Neural cell (in vitro differentiated cells): ENCODE measurements around the gene NKPD1. TPM values are rescaled to one million over a fixed set of nuclear protein-coding genes. Genes with fewer than 3 reads are reported as not detected.

Experiments
- H2AFZ ChIP-seq: fragments of 200-600, 300-800 bp; sonication (generic), shearing (Covaris generic); 2 replicates; pipeline ENCODE4 v1.6.0; 2014; ENCODE audit warnings: low read depth, mild to moderate bottlenecking, antibody characterized with exemption, low read length, moderate library complexity
- H3F3A ChIP-seq: fragments of 200-600 bp; shearing (Covaris generic); 2 replicates; pipeline ENCODE4 v1.6.1; 2016; ENCODE audit warnings: mild to moderate bottlenecking, moderate library complexity, mixed read lengths, antibody characterized with exemption, low read length; ENCODE audit not compliant: insufficient read depth, poor library complexity, severe bottlenecking
- H3K27ac ChIP-seq: fragments of 200-600, 300-800 bp; sonication (generic), shearing (Covaris generic); 2 replicates; pipeline ENCODE4 v1.5.1; 2014; ENCODE audit warnings: mild to moderate bottlenecking, low read length, moderate library complexity
- H3K27me3 ChIP-seq: fragments of 300-800, 200-600 bp; sonication (generic), shearing (Covaris generic); 2 replicates; pipeline ENCODE4 v1.6.0; 2014; ENCODE audit warnings: mild to moderate bottlenecking, low read depth, low read length, moderate library complexity; ENCODE audit not compliant: insufficient read depth
- H3K36me3 ChIP-seq: fragments of 300-800, 200-600 bp; sonication (generic), shearing (Covaris generic); 2 replicates; pipeline ENCODE4 v1.5.1; 2014; ENCODE audit warnings: mild to moderate bottlenecking, antibody characterized with exemption, low read length, moderate library complexity; ENCODE audit not compliant: insufficient read depth
- H3K4me2 ChIP-seq: fragments of 300-800, 200-600 bp; sonication (generic), shearing (Covaris generic); 2 replicates; pipeline ENCODE4 v1.6.0; 2014; ENCODE audit warnings: mild to moderate bottlenecking, low read length
- H3K4me3 ChIP-seq: fragments of 300-800, 200-600 bp; sonication (generic), shearing (Covaris generic); 2 replicates; pipeline ENCODE4 v1.5.1; 2014; ENCODE audit warnings: mild to moderate bottlenecking, low read length, moderate library complexity
- H3K79me2 ChIP-seq: fragments of 200-600 bp; shearing (Covaris generic); replicated peaks from 2 replicates; pipeline ENCODE4 v1.6.0; 2014; ENCODE audit warnings: mild to moderate bottlenecking, low read length, moderate library complexity; ENCODE audit not compliant: insufficient read depth
- H3K9ac ChIP-seq: fragments of 300-800, 200-600 bp; sonication (generic), shearing (Covaris generic); 2 replicates; pipeline ENCODE4 v1.6.1; 2016; ENCODE audit warnings: mild to moderate bottlenecking, low read length, mixed read lengths
- H3K9me2 ChIP-seq: fragments of 200-600 bp; shearing (Covaris generic); 2 replicates; pipeline ENCODE4 v1.6.1; 2016; ENCODE audit warnings: mild to moderate bottlenecking, low read length, mixed read lengths; ENCODE audit not compliant: insufficient read depth
- H3K9me3 ChIP-seq: fragments of 200-600, 300-800 bp; sonication (generic), shearing (Covaris generic); 2 replicates; pipeline ENCODE4 v1.6.1; 2016; ENCODE audit warnings: mild to moderate bottlenecking, mixed run types, low read length, moderate library complexity, mixed read lengths
- H4K20me1 ChIP-seq: fragments of 200-600 bp; shearing (Covaris generic); 2 replicates; pipeline ENCODE4 v1.6.1; 2016; ENCODE audit warnings: mild to moderate bottlenecking, mixed run types; ENCODE audit not compliant: insufficient read depth
- EP300 ChIP-seq: fragments of 450-650 bp; conservative IDR thresholded peaks from 2 replicates; pipeline ENCODE4 v1.6.1; 2014; ENCODE audit warnings: antibody characterized with exemption, mild to moderate bottlenecking, moderate library complexity; ENCODE audit not compliant: poor library complexity, severe bottlenecking
- EZH2 ChIP-seq: fragments of 200-600, 300-800 bp; shearing (Covaris generic), sonication (generic); IDR thresholded peaks from 2 replicates; pipeline ENCODE4 v1.6.1; 2014; ENCODE audit warnings: antibody characterized with exemption, low read length, borderline replicate concordance, mild to moderate bottlenecking; ENCODE audit not compliant: insufficient read depth, poor library complexity, severe bottlenecking
- MXI1 ChIP-seq: fragments of 450-650 bp; conservative IDR thresholded peaks from 2 replicates; pipeline ENCODE4 v1.6.1; 2014; ENCODE audit warnings: antibody characterized with exemption, mild to moderate bottlenecking; ENCODE audit not compliant: poor library complexity, severe bottlenecking
- POLR2AphosphoS5 ChIP-seq: IDR thresholded peaks from 2 replicates; pipeline ENCODE4 v1.6.1; 2012
- RAD21 ChIP-seq: fragments of 450-650 bp; conservative IDR thresholded peaks from 2 replicates; pipeline ENCODE4 v1.6.1; 2014; ENCODE audit warnings: antibody characterized with exemption, mild to moderate bottlenecking, moderate library complexity
- SMC3 ChIP-seq: fragments of 450-650 bp; conservative IDR thresholded peaks from 2 replicates; pipeline ENCODE4 v1.6.1; 2014; ENCODE audit warnings: antibody characterized with exemption, mild to moderate bottlenecking, moderate library complexity; ENCODE audit not compliant: poor library complexity
- TAF1 ChIP-seq: IDR thresholded peaks from 2 replicates; pipeline ENCODE4 v1.6.1; 2012; ENCODE audit warnings: low read depth
- polyA plus RNA-seq: library from polyadenylated mRNA; depleted of rRNA; stranded (reverse); fragments of >200 nt; gene quantifications from 2 replicates; pipeline ENCODE4 v1.2.3, GENCODE V29; 2014
- TF ChIP-seq, protein P1 (sequence below): fragments of 450-650 bp; IDR thresholded peaks from 2 replicates; pipeline ENCODE4 v1.5.1; 2014; ENCODE audit warnings: antibody characterized with exemption, mild to moderate bottlenecking, moderate library complexity; ENCODE audit not compliant: poor library complexity, severe bottlenecking
- TF ChIP-seq, protein P2 (sequence below): IDR thresholded peaks from 2 replicates; pipeline ENCODE4 v1.6.1; 2012; ENCODE audit warnings: borderline replicate concordance

Gene NKPD1
- polyA plus RNA-seq, 1 donor from 2014 or later: 2.8 TPM

DNA sequence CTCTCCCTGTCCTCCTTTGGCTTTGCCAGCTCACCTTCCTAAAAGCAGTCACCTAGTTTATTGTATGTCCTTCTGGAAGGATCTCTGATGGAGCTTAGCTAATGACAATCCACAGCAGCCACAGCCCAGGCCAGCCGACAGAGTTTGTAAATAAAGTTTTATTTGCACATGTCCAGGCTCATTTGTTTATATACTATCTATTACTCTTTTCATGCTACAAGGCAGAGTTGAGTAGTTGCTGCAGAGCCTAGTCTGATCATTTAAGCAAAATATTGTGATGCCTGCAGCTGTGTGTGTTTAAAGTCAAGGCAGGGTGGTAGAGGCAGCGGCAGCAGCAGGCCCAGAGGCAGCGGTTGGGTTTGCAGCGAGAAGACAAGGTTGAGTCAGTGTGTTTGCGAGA is 32.6 kb downstream of the NKPD1 start:
- peaks cover 13% of the 10 kb centered on the region for H3K79me2 ChIP-seq
- no peak for TF ChIP-seq POLR2AphosphoS5
- TF ChIP-seq, protein P1, sequence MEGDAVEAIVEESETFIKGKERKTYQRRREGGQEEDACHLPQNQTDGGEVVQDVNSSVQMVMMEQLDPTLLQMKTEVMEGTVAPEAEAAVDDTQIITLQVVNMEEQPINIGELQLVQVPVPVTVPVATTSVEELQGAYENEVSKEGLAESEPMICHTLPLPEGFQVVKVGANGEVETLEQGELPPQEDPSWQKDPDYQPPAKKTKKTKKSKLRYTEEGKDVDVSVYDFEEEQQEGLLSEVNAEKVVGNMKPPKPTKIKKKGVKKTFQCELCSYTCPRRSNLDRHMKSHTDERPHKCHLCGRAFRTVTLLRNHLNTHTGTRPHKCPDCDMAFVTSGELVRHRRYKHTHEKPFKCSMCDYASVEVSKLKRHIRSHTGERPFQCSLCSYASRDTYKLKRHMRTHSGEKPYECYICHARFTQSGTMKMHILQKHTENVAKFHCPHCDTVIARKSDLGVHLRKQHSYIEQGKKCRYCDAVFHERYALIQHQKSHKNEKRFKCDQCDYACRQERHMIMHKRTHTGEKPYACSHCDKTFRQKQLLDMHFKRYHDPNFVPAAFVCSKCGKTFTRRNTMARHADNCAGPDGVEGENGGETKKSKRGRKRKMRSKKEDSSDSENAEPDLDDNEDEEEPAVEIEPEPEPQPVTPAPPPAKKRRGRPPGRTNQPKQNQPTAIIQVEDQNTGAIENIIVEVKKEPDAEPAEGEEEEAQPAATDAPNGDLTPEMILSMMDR: no peak
- no peak for TF ChIP-seq SMC3
- no peak for TF ChIP-seq EP300
- no peak for TF ChIP-seq EZH2
- TF ChIP-seq, protein P2, sequence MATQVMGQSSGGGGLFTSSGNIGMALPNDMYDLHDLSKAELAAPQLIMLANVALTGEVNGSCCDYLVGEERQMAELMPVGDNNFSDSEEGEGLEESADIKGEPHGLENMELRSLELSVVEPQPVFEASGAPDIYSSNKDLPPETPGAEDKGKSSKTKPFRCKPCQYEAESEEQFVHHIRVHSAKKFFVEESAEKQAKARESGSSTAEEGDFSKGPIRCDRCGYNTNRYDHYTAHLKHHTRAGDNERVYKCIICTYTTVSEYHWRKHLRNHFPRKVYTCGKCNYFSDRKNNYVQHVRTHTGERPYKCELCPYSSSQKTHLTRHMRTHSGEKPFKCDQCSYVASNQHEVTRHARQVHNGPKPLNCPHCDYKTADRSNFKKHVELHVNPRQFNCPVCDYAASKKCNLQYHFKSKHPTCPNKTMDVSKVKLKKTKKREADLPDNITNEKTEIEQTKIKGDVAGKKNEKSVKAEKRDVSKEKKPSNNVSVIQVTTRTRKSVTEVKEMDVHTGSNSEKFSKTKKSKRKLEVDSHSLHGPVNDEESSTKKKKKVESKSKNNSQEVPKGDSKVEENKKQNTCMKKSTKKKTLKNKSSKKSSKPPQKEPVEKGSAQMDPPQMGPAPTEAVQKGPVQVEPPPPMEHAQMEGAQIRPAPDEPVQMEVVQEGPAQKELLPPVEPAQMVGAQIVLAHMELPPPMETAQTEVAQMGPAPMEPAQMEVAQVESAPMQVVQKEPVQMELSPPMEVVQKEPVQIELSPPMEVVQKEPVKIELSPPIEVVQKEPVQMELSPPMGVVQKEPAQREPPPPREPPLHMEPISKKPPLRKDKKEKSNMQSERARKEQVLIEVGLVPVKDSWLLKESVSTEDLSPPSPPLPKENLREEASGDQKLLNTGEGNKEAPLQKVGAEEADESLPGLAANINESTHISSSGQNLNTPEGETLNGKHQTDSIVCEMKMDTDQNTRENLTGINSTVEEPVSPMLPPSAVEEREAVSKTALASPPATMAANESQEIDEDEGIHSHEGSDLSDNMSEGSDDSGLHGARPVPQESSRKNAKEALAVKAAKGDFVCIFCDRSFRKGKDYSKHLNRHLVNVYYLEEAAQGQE: no peak
- no peak for TF ChIP-seq RAD21
- no peak for TF ChIP-seq TAF1
- no peak for TF ChIP-seq MXI1
- no peak overlapping the region for H3K9ac ChIP-seq
- no peak overlapping the region for H2AFZ ChIP-seq
- no peaks in the 10 kb centered on the region for H3K9me3 ChIP-seq
- H3F3A ChIP-seq: no peaks in the 10 kb centered on the region
- H3K4me3 ChIP-seq: no peak overlapping the region
- no peaks in the 10 kb centered on the region for H3K36me3 ChIP-seq
- no peak overlapping the region for H3K4me2 ChIP-seq
- H3K27ac ChIP-seq: no peak overlapping the region
- H3K9me2 ChIP-seq: no peaks in the 10 kb centered on the region
- no peaks in the 10 kb centered on the region for H4K20me1 ChIP-seq
- H3K27me3 ChIP-seq: no peaks in the 10 kb centered on the region

DNA sequence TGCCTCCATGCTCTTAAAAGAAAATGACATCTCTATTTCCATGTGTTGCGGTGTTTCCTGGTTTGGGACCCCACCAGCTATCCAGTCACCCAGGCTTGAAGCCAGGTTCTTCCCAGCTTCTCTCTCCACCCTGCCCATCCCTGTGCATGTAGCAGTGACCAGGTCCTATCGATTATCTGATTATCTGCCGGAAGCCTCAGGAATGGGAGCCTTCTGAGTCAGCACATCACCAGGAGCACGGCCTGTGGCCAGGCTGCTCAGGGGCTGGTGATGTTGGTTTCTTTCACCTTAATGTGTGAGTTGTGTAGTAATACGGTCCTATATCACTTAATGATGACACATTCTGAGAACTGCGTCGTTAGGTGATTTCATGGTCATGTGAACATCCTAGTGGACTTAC is 34.1 kb downstream of the NKPD1 start:
- no peak overlapping the region for H3K9ac ChIP-seq
- no peaks in the 10 kb centered on the region for H3K9me2 ChIP-seq
- no peaks in the 10 kb centered on the region for H3K36me3 ChIP-seq
- no peaks in the 10 kb centered on the region for H3K9me3 ChIP-seq
- H3F3A ChIP-seq: no peaks in the 10 kb centered on the region
- no peak overlapping the region for H3K4me2 ChIP-seq
- H3K4me3 ChIP-seq: no peak overlapping the region
- TF ChIP-seq EP300 (no peak), MXI1 (no peak), POLR2AphosphoS5 (no peak), TAF1 (no peak), RAD21 (no peak), EZH2 (no peak), SMC3 (no peak)
- TF ChIP-seq, protein P1: no peak
- TF ChIP-seq, protein P2: no peak
- H4K20me1 ChIP-seq: no peaks in the 10 kb centered on the region
- no peak overlapping the region for H3K27ac ChIP-seq
- no peak overlapping the region for H2AFZ ChIP-seq
- no peaks in the 10 kb centered on the region for H3K27me3 ChIP-seq
- peaks cover 14% of the 10 kb centered on the region for H3K79me2 ChIP-seq
